Heart left ventricle (tissue), 16 donors: ENCODE data around the gene KRT31. TPM values are rescaled to one million over a fixed set of nuclear protein-coding genes. Genes with fewer than 3 reads are reported as not detected.
"Not testable (repeated sequence)": the region's sequence is repeated elsewhere in the genome, so short reads cannot be mapped to it uniquely, and the experiment has no call there.

Source experiments
- ATAC-seq, 4 donors: fragments of 200-7000 bp; cut with Tn5 transposase; one replicate each; pipeline ENCODE4 v1.9.1; 2020 to 2022; ENCODE audit warnings: moderate library complexity in 4 of 4, mild to moderate bottlenecking in 3 of 4, moderate number of reproducible peaks in 1 of 4
- DNase-seq, 5 donors: peaks; one replicate each; pipeline ENCODE4 v3.0.0-alpha.2; 2020
- H3K27ac ChIP-seq, 12 donors: fragments of 200-600 bp; sonication (generic) in 4 of 12; one replicate each; pipeline versions ENCODE4 v1.5.0 to v1.8.0; 2016 to 2022; ENCODE audit warnings: mild to moderate bottlenecking in 2 of 12
- H3K27me3 ChIP-seq, 9 donors: fragments of 200-600 bp; sonication (generic) in 2 of 9; one replicate each; pipeline versions ENCODE4 v1.5.1 to v1.8.0; 2016 to 2022; ENCODE audit warnings: mild to moderate bottlenecking in 3 of 9
- H3K36me3 ChIP-seq, 9 donors: fragments of 200-600 bp; sonication (generic) in 2 of 9; one replicate each; pipeline versions ENCODE4 v1.5.0 to v1.8.0; 2018 to 2022; ENCODE audit warnings: mild to moderate bottlenecking in 2 of 9
- H3K4me1 ChIP-seq, 12 donors: fragments of 200-600 bp; sonication (generic) in 4 of 12; one replicate each; pipeline versions ENCODE4 v1.5.0 to v1.8.0; 2016 to 2022; ENCODE audit warnings: mild to moderate bottlenecking in 3 of 12
- H3K4me3 ChIP-seq, 12 donors: fragments of 200-600 bp; sonication (generic) in 4 of 12; one replicate each; pipeline versions ENCODE4 v1.5.0 to v1.8.0; 2017 to 2022; ENCODE audit warnings: mild to moderate bottlenecking in 9 of 12, moderate library complexity in 4 of 12
- H3K9me3 ChIP-seq, 12 donors: fragments of 200-600 bp; sonication (generic) in 4 of 12; one replicate each; pipeline versions ENCODE4 v1.5.0 to v1.8.0; 2016 to 2022; ENCODE audit warnings: mild to moderate bottlenecking in 1 of 12
- CTCF ChIP-seq, 12 donors: fragments of 200-600 bp; sonication (generic) in 4 of 12; IDR thresholded peaks; one replicate each; pipeline versions ENCODE4 v1.5.0 to v1.8.0; 2018 to 2022; ENCODE audit warnings: antibody characterized with exemption in 12 of 12, mild to moderate bottlenecking in 5 of 12
- POLR2A ChIP-seq, 2 donors: fragments of 450-650 bp; IDR thresholded peaks; one replicate each; pipeline ENCODE4 v1.6.1; 2017; ENCODE audit warnings: antibody characterized with exemption in 2 of 2, mild to moderate bottlenecking in 2 of 2, moderate library complexity in 2 of 2
- WGBS, 4 donors: extraction: QIAGEN DNeasy Blood & Tissue Kit in 2 of 4; methylation state at CpG; one replicate each; pipeline versions ENCODE4 v1.1.5 to v1.1.7; 2013 to 2018; 5-methylcytosine and 5-hydroxymethylcytosine counted together
- intact Hi-C, 10 donors: fragments of 100-400 bp; cut with DNase I; formaldehyde crosslinking; loops; one replicate each; pipeline versions ENCODE4 v1.11.1 to v1.14.2; 2022
- polyA plus RNA-seq, 2 donors: library from polyadenylated mRNA; stranded (reverse); fragments of 200-250 nt; gene quantifications; one replicate each; pipeline ENCODE4 v1.2.3, GENCODE V29; 2013
- total RNA-seq, 9 donors: library from RNA; depleted of rRNA in 2 of 9; stranded (reverse); fragments of >200 nt in 2 of 9; fragmentation: NEBNext Ultra II Directional in 3 of 9; extraction: Animal tissue kit (Norgen Biotek cat#: 25700) in 3 of 9; gene quantifications; one replicate each; pipeline versions ENCODE4 v1.1.0 to v1.2.4, GENCODE V29; 2016 to 2023
- donor health status: ischemic (EF 13 %, LVEDD 7.1; RV severe dilation, severe dysfunction).
- donor health status: healthy with polysubstance abuse.
- donor health status: DM: no; HTN: yes; CAD: no.
- donor health status: DM: no; HTN: no; CAD: no.
- donor health status: ischemic (EF 25% LVEDD 6.9; RV normal size, moderate dysfunction).
- donor health status: ischemic (EF 25% LVEDD 5.7; RV mildly dilated, moderate dysfunction).
- donor health status: healthy.
- donor health status: DM: yes; HTN: yes; CAD: no.
- donor health status: ischemic (EF 35%, LVEDD 5.7; RV mildly dilated, moderate dysfunction).
- donor health status: nonischemic (EF 11% LVEDD 7.7; RV severe dilation, severe dysfunction).
- donor health status: DM: yes; HTN: yes; CAD: no.
- donor health status: PGD.
- donor health status: ischemic (EF 29% LVEDD 5.4; RV normal size, mild dysfunction).
- donor health status: nonischemic (EF 23%, LVEDD 6.1; RV moderate dilation, normal function).

Gene KRT31
- total and polyA plus RNA-seq, 11 donors = not detected

- intact Hi-C loops = no loop called here
- no peak for TF ChIP-seq CTCF (IDR thresholded peaks at IDR 0.05)
- no peak for TF ChIP-seq POLR2A (IDR thresholded peaks at IDR 0.05)
- WGBS, 4 donors = 51 to 85% (median 78%) methylated on average over 2 of the region's 2 CpGs
Observed at GRCh38 chr17:41351177-41351576, 46.2 kb downstream of the KRT31 start.

GRCh38 chr17:41350381-41350878 lies 47.0 kb downstream of the KRT31 start, which contains the start of gene KRT33A:
TSS of gene KRT33A (minus strand) at chr17:41350828. CDS start at chr17:41350767, 61 bp downstream.
- not testable (repeated sequence) for H3K4me1 ChIP-seq
- WGBS, 4 donors = 84 to 90% (median 87%) methylated on average over 13 to 16 of the region's 16 CpGs

More at GRCh38 chr17:41351177-41351576, 46.2 kb downstream of the KRT31 start:
- peaks cover 0 to 13% (median 0%) of the 10 kb centered on the region in 9 donors for H3K27me3 ChIP-seq
- H3K4me1 ChIP-seq = no peaks in the 10 kb centered on the region
- H3K36me3 ChIP-seq = no peaks in the 10 kb centered on the region
- no peak overlapping the region for H3K27ac ChIP-seq
- H3K4me3 ChIP-seq = no peak overlapping the region
- no peak for DNase-seq
- H3K9me3 ChIP-seq = peaks cover 0 to 7% (median 0%) of the 10 kb centered on the region in 12 donors
- ATAC-seq = no peak

GRCh38 chr17:41347869-41348760 lies 49.3 kb downstream of the KRT31 start:
- 83 to 88% (median 86%) methylated on average over 6 to 7 of the region's 7 CpGs for WGBS, 4 donors
- Histone ChIP-seq H3K27ac (no peak overlapping the region), H3K9me3 (no peaks in the 10 kb centered on the region), H3K4me3 (no peak overlapping the region), H3K36me3 (no peaks in the 10 kb centered on the region), H3K27me3 (peaks cover 0 to 5% (median 0%) of the 10 kb centered on the region in 9 donors), H3K4me1 (no peaks in the 10 kb centered on the region)
- intact Hi-C loops = no loop called here
- TF ChIP-seq CTCF (IDR thresholded peaks at IDR 0.05) (no peak), POLR2A (IDR thresholded peaks at IDR 0.05) (no peak)
- ATAC-seq = no peak
- DNase-seq = no peak

More at GRCh38 chr17:41350381-41350878, 47.0 kb downstream of the KRT31 start, which contains the start of gene KRT33A:
- DNase-seq, H3K4me3 ChIP-seq, H3K36me3 ChIP-seq, H3K9me3 ChIP-seq, ATAC-seq, H3K27ac ChIP-seq, intact Hi-C loops: not testable (repeated sequence)
- H3K27me3 ChIP-seq = peaks cover 0 to 13% (median 0%) of the 10 kb centered on the region in 9 donors

- H3K27ac ChIP-seq, H3K4me1 ChIP-seq, ATAC-seq, DNase-seq, H3K36me3 ChIP-seq, H3K9me3 ChIP-seq, H3K4me3 ChIP-seq, H3K27me3 ChIP-seq, intact Hi-C loops: not testable (repeated sequence)
- 86 to 90% (median 88%) methylated on average over 15 to 16 of the region's 16 CpGs for WGBS, 4 donors
Observed at GRCh38 chr17:41346421-41346820, 51.0 kb downstream of the KRT31 start.

- Histone ChIP-seq H3K27me3 (no peaks in the 10 kb centered on the region), H3K27ac (no peak overlapping the region), H3K4me3 (no peak overlapping the region), H3K36me3 (no peaks in the 10 kb centered on the region), H3K9me3 (peaks cover 0 to 10% (median 0%) of the 10 kb centered on the region in 12 donors), H3K4me1 (peaks cover 0 to under 1% (median 0%) of the 10 kb centered on the region in 12 donors)
- ATAC-seq (no peak), DNase-seq (no peak)
- TF ChIP-seq POLR2A (IDR thresholded peaks at IDR 0.05) (no peak), CTCF (IDR thresholded peaks at IDR 0.05) (no peak)
- intact Hi-C loops = no loop called here
- 81 to 91% (median 90%) methylated on average over 3 of the region's 3 CpGs for WGBS, 4 donors
Observed at GRCh38 chr17:41345992-41346391, 51.4 kb downstream of the KRT31 start.
